GM13977 (cell line): ENCODE measurements around the gene ARID1B.
A peak's percentile ranks its signal among the peaks of the same experiment; 100 is the strongest.

ENCODE experiments used
- DNase-seq: peaks from one replicate; pipeline ENCODE4 v3.0.0; 2012; ENCODE audit warnings: low spot score
- in situ Hi-C: fragments of 300-500 bp; cut with MboI; formaldehyde crosslinking; loops from one replicate; pipeline ENCODE4 v1.12.0; 2022; ENCODE audit warnings: low sequenced_read_pairs, low pct_unique_long_range_greater_than_20kb, mixed read lengths, inconsistent platforms; ENCODE audit not compliant: unreplicated experiment
- TF ChIP-seq, protein P1 (sequence below): IDR thresholded peaks from 2 replicates; pipeline ENCODE4 v1.5.1; 2012; ENCODE audit warnings: mild to moderate bottlenecking, control low read depth; ENCODE audit not compliant: insufficient read depth; ENCODE audit errors: extremely low read depth, missing control alignments

ARID1B gene

DNA sequence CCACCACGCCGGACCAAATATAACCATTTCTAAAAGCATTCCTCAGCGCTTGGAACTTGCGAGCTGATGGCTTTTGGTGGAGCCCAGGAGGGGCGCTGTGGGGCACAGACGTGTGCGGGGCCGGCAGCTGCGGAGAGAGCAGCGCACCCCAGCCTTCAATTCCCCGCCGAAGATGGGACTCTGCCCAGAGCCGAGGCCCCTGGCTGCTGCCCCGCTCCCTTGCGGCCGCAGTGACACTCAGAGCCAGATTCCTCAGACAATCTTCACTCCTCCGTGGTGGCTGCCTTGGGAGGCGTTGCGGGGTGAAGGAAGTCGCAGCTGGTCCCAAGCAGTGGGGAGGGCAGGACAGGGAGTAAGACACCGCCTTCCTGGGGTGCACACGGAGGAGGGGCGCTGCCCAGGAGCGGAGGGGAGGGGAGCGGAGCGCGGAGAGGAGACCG, 458.4 kb downstream of the ARID1B start:
- TF ChIP-seq, protein P1, sequence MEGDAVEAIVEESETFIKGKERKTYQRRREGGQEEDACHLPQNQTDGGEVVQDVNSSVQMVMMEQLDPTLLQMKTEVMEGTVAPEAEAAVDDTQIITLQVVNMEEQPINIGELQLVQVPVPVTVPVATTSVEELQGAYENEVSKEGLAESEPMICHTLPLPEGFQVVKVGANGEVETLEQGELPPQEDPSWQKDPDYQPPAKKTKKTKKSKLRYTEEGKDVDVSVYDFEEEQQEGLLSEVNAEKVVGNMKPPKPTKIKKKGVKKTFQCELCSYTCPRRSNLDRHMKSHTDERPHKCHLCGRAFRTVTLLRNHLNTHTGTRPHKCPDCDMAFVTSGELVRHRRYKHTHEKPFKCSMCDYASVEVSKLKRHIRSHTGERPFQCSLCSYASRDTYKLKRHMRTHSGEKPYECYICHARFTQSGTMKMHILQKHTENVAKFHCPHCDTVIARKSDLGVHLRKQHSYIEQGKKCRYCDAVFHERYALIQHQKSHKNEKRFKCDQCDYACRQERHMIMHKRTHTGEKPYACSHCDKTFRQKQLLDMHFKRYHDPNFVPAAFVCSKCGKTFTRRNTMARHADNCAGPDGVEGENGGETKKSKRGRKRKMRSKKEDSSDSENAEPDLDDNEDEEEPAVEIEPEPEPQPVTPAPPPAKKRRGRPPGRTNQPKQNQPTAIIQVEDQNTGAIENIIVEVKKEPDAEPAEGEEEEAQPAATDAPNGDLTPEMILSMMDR = peak; percentile 66
- in situ Hi-C loops = no loop called here
- DNase-seq = peak; percentile 67

- TF ChIP-seq, protein P1 = peak; percentile 1
- in situ Hi-C loops = no loop called here
- DNase-seq = peak; percentile 63
These were observed 459.0 kb downstream of the ARID1B start for GRCh38 chr6:157236040-157236725.

DNA sequence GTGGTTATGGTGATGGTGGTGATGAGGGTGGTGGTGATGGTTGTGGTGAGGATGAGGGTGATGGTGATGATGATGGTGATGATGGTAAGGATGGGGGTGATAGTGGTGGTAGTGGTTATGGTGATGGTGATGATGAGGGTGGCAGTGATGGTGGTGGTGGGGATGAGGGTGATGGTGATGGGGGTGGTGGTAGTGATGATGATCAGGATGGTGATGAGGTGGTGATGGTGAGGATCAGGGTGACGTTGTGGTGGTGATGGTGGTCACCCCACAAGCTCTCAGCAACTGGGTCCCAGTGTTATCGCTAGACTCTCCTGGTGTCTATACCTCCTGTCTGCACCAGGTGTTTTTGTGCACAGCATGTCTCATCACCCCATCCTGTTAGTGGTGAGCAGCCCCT, 461.2 kb downstream of the ARID1B start:
- DNase-seq = no peak
- in situ Hi-C loops = no loop called here
- TF ChIP-seq, protein P1 = no peak

- DNase-seq = no peak
- TF ChIP-seq, protein P1 = no peak
- in situ Hi-C loops = no loop called here
These were observed 462.0 kb downstream of the ARID1B start for GRCh38 chr6:157239148-157239547.

- TF ChIP-seq, protein P1 = no peak
- in situ Hi-C loops = no loop called here
- no peak for DNase-seq
These were observed 462.5 kb downstream of the ARID1B start for GRCh38 chr6:157239671-157240058.

DNA sequence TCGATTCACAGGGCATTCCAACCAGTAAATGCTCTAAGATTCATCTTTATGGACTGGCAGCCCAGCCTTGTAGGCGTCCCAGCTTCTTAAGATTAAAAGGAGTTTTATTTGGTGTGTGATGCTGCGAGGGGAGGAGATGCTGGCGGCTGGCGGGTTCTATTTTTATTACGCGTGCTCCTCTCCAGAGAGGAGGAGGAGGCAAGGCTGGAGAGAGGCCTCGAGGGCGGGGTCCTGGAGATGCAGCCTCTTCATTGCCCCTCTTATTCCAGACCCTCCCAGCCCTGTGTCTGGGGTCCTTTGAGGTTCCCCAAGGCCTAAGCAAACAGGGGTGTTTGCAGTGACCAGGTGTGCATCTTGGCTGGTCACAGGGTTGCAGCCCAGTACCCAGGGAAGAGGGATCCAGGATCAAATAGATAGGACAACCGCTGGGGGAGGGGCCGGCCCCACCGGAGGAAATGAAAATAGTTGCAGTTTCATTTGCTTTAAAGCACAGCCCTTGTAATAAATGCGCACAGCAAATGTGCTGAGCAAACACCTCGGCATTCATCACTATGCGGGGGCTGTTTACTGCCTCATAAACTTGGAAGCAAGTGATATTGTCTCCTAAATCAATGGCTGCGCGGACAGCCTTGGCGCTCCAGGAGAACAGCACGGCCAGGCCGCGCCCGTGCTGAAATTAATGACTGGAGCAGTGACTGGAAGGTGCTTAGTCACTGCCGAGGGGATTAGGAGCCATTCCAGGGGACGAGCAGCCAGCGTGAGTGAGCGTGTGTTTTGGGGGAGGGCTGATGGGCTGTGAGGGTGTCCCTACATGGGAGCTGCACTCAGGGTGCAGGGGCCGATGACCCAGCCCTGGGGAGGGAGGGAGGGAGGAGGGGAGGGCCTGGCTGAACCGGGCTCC, 463.1 kb downstream of the ARID1B start:
- in situ Hi-C loops = no loop called here
- TF ChIP-seq, protein P1 = no peak
- DNase-seq = no peak
